BE2C (cell line): ENCODE results near the gene CACNA1G.

Experiments used
- DNase-seq: peaks from one replicate; pipeline ENCODE4 v3.0.0-alpha.2; 2020
- H3K27me3 ChIP-seq: fragments of 250-450 bp; sonication (Bioruptor Pico); 2 replicates; pipeline ENCODE4 v1.5.1; 2020; ENCODE audit warnings: mild to moderate bottlenecking
- H3K36me3 ChIP-seq: fragments of 250-450 bp; sonication (Bioruptor Pico); 2 replicates; pipeline ENCODE4 v1.5.1; 2020; ENCODE audit warnings: mild to moderate bottlenecking
- H3K4me1 ChIP-seq: fragments of 250-450 bp; sonication (Bioruptor Pico); 2 replicates; pipeline ENCODE4 v1.5.1; 2020
- H3K4me3 ChIP-seq: 2 replicates; pipeline ENCODE4 v1.5.1; 2011; ENCODE audit warnings: low read depth, low read length
- H3K9me3 ChIP-seq: fragments of 250-450 bp; sonication (Bioruptor Pico); 2 replicates; pipeline ENCODE4 v1.5.1; 2020
- TF ChIP-seq, protein P1 (sequence below): IDR thresholded peaks from 2 replicates; pipeline ENCODE4 v1.5.1; 2012; ENCODE audit warnings: mild to moderate bottlenecking, low read depth, low read length

The CACNA1G gene

GRCh38 chr17:50535407-50535806 lies 25.1 kb upstream of the CACNA1G start:
- H3K9me3 ChIP-seq: no peaks in the 10 kb centered on the region
- DNase-seq: no peak
- no peak overlapping the region for H3K4me3 ChIP-seq
- H3K27me3 ChIP-seq: peaks cover 6% of the 10 kb centered on the region
- peaks cover 21% of the 10 kb centered on the region for H3K4me1 ChIP-seq
- no peaks in the 10 kb centered on the region for H3K36me3 ChIP-seq
- TF ChIP-seq, protein P1, sequence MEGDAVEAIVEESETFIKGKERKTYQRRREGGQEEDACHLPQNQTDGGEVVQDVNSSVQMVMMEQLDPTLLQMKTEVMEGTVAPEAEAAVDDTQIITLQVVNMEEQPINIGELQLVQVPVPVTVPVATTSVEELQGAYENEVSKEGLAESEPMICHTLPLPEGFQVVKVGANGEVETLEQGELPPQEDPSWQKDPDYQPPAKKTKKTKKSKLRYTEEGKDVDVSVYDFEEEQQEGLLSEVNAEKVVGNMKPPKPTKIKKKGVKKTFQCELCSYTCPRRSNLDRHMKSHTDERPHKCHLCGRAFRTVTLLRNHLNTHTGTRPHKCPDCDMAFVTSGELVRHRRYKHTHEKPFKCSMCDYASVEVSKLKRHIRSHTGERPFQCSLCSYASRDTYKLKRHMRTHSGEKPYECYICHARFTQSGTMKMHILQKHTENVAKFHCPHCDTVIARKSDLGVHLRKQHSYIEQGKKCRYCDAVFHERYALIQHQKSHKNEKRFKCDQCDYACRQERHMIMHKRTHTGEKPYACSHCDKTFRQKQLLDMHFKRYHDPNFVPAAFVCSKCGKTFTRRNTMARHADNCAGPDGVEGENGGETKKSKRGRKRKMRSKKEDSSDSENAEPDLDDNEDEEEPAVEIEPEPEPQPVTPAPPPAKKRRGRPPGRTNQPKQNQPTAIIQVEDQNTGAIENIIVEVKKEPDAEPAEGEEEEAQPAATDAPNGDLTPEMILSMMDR: no peak

DNA sequence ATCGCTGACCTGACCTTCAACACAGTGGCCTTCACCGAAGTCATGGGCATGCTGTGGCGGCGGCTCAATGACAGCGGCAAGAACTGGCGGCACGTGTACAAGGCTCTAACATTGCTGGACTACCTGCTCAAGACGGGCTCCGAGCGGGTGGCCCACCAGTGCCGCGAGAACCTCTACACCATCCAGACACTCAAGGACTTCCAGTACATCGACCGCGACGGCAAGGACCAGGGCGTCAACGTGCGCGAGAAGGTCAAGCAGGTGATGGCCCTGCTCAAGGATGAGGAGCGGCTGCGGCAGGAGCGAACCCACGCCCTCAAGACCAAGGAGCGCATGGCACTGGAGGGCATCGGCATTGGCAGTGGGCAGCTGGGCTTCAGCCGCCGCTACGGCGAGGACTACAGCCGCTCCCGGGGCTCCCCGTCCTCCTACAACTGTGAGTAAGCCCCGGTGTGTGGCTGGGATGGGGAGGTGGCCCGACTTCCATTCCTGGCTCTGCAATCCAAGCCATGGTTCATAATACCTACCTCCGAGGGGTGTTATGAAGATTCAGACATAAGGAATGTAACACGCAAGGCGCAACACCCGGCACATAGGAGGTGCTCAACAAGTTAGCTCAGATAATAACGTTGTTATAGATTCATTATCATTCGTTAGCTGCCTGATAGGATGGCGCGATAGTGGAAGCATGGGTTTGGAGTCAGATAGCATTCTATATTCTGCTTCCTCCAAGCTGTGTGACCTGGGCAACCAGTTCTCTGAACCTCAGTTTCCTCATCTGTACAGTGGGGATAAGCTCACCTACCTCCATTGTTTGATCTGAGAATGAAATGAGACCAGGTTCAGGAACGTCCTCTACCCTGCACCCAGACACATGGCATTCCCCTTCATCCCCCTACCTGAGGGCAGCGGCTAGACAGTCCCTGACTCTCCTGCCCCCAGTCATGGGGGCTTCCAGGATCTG lies 23.6 kb upstream of the CACNA1G start:
- Histone ChIP-seq H3K4me3 (no peak overlapping the region), H3K9me3 (no peaks in the 10 kb centered on the region), H3K4me1 (peaks cover 17% of the 10 kb centered on the region), H3K27me3 (peaks cover 6% of the 10 kb centered on the region), H3K36me3 (no peaks in the 10 kb centered on the region)
- TF ChIP-seq, protein P1: no peak
- no peak for DNase-seq

- TF ChIP-seq, protein P1: no peak
- no peak for DNase-seq
- no peaks in the 10 kb centered on the region for H3K36me3 ChIP-seq
- peaks cover 15% of the 10 kb centered on the region for H3K4me1 ChIP-seq
- H3K9me3 ChIP-seq: no peaks in the 10 kb centered on the region
- no peak overlapping the region for H3K4me3 ChIP-seq
- no peaks in the 10 kb centered on the region; the same call in 1 of the 2 replicates for H3K27me3 ChIP-seq
These were observed 22.6 kb upstream of the CACNA1G start for GRCh38 chr17:50537721-50538548.

GRCh38 chr17:50538549-50539410 lies 21.7 kb upstream of the CACNA1G start:
- H3K9me3 ChIP-seq: no peaks in the 10 kb centered on the region
- no peaks in the 10 kb centered on the region for H3K27me3 ChIP-seq
- no peak for DNase-seq
- no peak overlapping the region for H3K4me3 ChIP-seq
- H3K36me3 ChIP-seq: no peaks in the 10 kb centered on the region
- peaks cover 9% of the 10 kb centered on the region for H3K4me1 ChIP-seq
- TF ChIP-seq, protein P1: no peak

DNA sequence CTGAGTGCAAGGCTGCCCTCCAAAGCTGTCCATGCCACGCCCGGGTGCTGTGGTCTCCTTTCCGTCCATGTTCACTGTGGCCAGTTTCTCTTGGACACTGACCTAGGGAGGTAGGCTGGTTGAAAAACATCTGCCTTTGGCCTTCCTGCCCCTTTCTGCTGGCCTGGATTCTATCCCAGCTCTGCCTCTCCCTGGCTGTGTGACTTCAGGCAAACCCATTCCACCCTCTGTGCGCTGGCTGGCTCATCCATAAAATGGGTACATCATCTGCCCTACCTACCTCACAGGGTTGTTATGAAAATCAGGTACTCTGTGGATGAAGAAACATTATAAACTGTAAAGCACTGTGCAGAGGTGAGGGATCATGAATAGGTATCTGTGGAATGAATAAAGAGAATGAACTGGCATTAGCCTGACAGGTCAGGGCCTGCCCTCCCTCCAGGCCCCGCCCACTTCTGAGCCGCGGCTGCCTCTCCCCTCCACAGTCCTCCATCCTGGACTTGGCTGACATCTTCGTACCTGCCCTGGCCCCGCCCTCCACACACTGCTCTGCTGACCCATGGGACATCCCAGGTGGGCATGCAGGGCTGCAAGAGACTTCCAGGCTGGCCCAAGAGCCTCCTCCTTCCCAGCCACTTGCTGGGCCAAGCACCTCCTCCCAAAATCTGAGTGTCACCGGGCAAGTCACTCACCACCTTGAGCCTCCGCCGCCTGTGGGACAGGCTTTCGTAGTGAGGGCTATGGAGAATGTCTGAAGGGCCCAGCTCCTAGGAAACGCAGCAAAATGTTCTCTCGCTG lies 20.6 kb upstream of the CACNA1G start:
- Histone ChIP-seq H3K9me3 (no peaks in the 10 kb centered on the region), H3K4me3 (no peak overlapping the region), H3K4me1 (peaks cover 4% of the 10 kb centered on the region), H3K27me3 (no peaks in the 10 kb centered on the region), H3K36me3 (no peaks in the 10 kb centered on the region)
- TF ChIP-seq, protein P1: no peak
- no peak for DNase-seq
